HL-60 (cell line): Measurements from ENCODE around the gene CHD5.

Experiments used
- CTCF ChIP-seq: IDR thresholded peaks from one replicate; pipeline ENCODE4 v1.5.1; 2011; ENCODE audit warnings: low read length, control low read depth, inconsistent platforms; ENCODE audit not compliant: insufficient read depth
- POLR2AphosphoS5 ChIP-seq: IDR thresholded peaks from 2 replicates; pipeline ENCODE4 v1.6.1; 2012; ENCODE audit warnings: low read depth

- TF ChIP-seq CTCF (no peak), POLR2AphosphoS5 (no peak)
Measured at GRCh38 chr1:6191968-6192367, 11.8 kb upstream of the CHD5 start.
